ENCODE measurements around the gene HES4. TPM values are rescaled to one million over a fixed set of nuclear protein-coding genes. Genes with fewer than 3 reads are reported as not detected.

The HES4 gene
- total and polyA plus RNA-seq, 2 of the 13 experiments (the other 11 are each of a cell fraction or from before 2014, with no cell fraction given), result 8.8 to 10.6 TPM

GRCh38 chr1:981955-982558 lies 17.8 kb downstream of the HES4 start, which contains the start of gene PERM1 (continued):
- no peak for TF ChIP-seq FOXP4 (CRISPR knock-in tag; IDR thresholded peaks at IDR 0.05)
- TF ChIP-seq HNRNPL (IDR thresholded peaks at IDR 0.05; ENCODE audit: low read depth, low read length), result 0 out of 2 replicates have a peak, but pooled peaks have one; percentile 16
- TF ChIP-seq ZNF687 (CRISPR knock-in tag; IDR thresholded peaks at IDR 0.05), result peak; percentile 60; the same call in 1 of the 2 replicates
- TF ChIP-seq ESRRA (CRISPR knock-in tag; IDR thresholded peaks at IDR 0.05; ENCODE audit: low read depth), result no peak
- TF ChIP-seq NCOA1 (CRISPR knock-in tag; IDR thresholded peaks at IDR 0.05), result 0 out of 2 replicates have a peak, but pooled peaks have one; percentile 41
- TF ChIP-seq HDAC1 (CRISPR knock-in tag; IDR thresholded peaks at IDR 0.05), result peak; percentile 39; the same call in 1 of the 2 replicates
- TF ChIP-seq KDM2A (CRISPR knock-in tag; IDR thresholded peaks at IDR 0.05; ENCODE audit: borderline replicate concordance, low read depth), result peak; percentile 20; the same call in 1 of the 2 replicates
- TF ChIP-seq LCORL (IDR thresholded peaks at IDR 0.05), result no peak
- TF ChIP-seq LCORL (CRISPR knock-in tag; IDR thresholded peaks at IDR 0.05), result peak; percentile 66; the same call in 1 of the 2 replicates
- peak; percentile 88; the same call in 1 of the 2 replicates for TF ChIP-seq MTF2 (CRISPR knock-in tag; IDR thresholded peaks at IDR 0.05; ENCODE audit: borderline replicate concordance)

All from HepG2 (cell line).